ENCODE measurements around the gene NOTCH2. TPM values are rescaled to one million over a fixed set of nuclear protein-coding genes. Genes with fewer than 3 reads are reported as not detected.

Gene NOTCH2
- total and polyA plus RNA-seq, 5 experiments from 2014 or later, result 17.8 to 65.2 (median 21.6) TPM

- Mint-ChIP-seq H3K9me3 (no peaks in the 10 kb centered on the region), H3K27me3 (no peaks in the 10 kb centered on the region), H3K4me3 (no peak overlapping the region), H3K27ac (peak overlapping the region in 1 of 10 donors; percentile 76), H3K36me3 (peaks cover 30 to 95% (median 49%) of the 10 kb centered on the region in 3 donors), H3K4me1 (peaks cover 0 to 3% (median 0%) of the 10 kb centered on the region in 4 donors)
- DNase-seq (no peak), ATAC-seq (no peak)
- POLR2A ChIA-PET, result no interaction called here
Observed at GRCh38 chr1:119918301-119918700, 151.2 kb downstream of the NOTCH2 start.

DNA sequence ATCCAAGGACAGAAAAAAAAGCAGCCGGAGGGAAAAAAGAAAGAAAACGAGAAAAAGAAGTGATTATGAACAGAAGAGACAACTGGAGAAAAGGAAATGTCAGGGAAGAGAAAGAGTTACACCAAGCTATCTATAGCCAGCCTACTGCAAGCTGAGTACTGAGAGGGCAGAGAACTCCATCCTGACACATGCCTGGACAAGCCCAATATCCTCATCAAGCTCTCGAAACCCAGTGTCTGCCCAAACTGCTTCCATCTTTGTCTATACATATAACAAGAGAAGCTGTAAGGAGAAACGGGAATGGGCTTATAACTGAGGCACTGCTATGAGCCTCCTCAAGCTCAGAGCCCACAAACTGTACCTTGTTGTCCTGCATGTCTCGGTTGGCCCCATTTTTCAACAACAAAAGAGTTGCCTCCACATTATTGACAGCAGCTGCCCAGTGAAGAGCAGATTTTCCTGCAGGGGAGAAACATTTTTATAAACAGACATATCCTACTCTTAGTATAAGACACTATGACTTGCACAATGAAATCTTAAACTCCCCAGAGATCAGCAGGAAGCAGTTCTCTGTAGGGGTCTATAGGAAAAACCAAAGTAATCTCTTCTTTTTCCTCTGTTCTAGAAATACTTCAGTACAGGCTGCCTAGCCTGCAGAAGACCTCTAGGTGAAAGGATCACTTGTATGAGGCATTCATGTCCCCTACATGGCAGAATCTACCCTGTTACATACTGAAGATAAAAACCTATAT, 152.0 kb downstream of the NOTCH2 start:
- H3K4me1 Mint-ChIP-seq, result peaks cover 0 to 3% (median 0%) of the 10 kb centered on the region in 4 donors
- H3K9me3 Mint-ChIP-seq, result no peaks in the 10 kb centered on the region
- peak overlapping the region in 4 of 10 donors; percentile 3 to 32 (median 6) for H3K27ac Mint-ChIP-seq
- ATAC-seq (no peak), DNase-seq (no peak)
- H3K27me3 Mint-ChIP-seq, result no peaks in the 10 kb centered on the region
- H3K36me3 Mint-ChIP-seq, result peaks cover 24 to 94% (median 48%) of the 10 kb centered on the region in 3 donors
- POLR2A ChIA-PET, result no interaction called here
- no peak overlapping the region for H3K4me3 Mint-ChIP-seq

- ATAC-seq (no peak), DNase-seq (no peak)
- H3K9me3 Mint-ChIP-seq, result no peaks in the 10 kb centered on the region
- H3K4me3 Mint-ChIP-seq, result no peak overlapping the region
- peaks cover 15 to 80% (median 38%) of the 10 kb centered on the region in 3 donors for H3K36me3 Mint-ChIP-seq
- POLR2A ChIA-PET, result no interaction called here
- no peak overlapping the region for H3K27ac Mint-ChIP-seq
- H3K4me1 Mint-ChIP-seq, result peaks cover 0 to 6% (median 3%) of the 10 kb centered on the region in 4 donors
- H3K27me3 Mint-ChIP-seq, result no peaks in the 10 kb centered on the region
Observed at GRCh38 chr1:119915517-119915916, 153.9 kb downstream of the NOTCH2 start.

- POLR2A ChIA-PET, result no interaction called here
- ATAC-seq, result no peak
- Mint-ChIP-seq H3K27ac (peak overlapping the region in 1 of 10 donors; percentile 51), H3K36me3 (peaks cover 11 to 66% (median 35%) of the 10 kb centered on the region in 3 donors), H3K27me3 (no peaks in the 10 kb centered on the region), H3K4me3 (no peak overlapping the region), H3K9me3 (no peaks in the 10 kb centered on the region), H3K4me1 (peaks cover 0 to 9% (median 4%) of the 10 kb centered on the region in 4 donors)
- DNase-seq, result no peak
Observed at GRCh38 chr1:119914071-119914470, 155.4 kb downstream of the NOTCH2 start.

- peaks cover 11 to 55% (median 26%) of the 10 kb centered on the region in 3 donors for H3K36me3 Mint-ChIP-seq
- no peaks in the 10 kb centered on the region for H3K27me3 Mint-ChIP-seq
- H3K9me3 Mint-ChIP-seq, result no peaks in the 10 kb centered on the region
- no peak overlapping the region for H3K27ac Mint-ChIP-seq
- POLR2A ChIA-PET, result no interaction called here
- ATAC-seq, result no peak
- H3K4me1 Mint-ChIP-seq, result peaks cover 0 to 9% (median 4%) of the 10 kb centered on the region in 4 donors
- no peak overlapping the region for H3K4me3 Mint-ChIP-seq
- no peak for DNase-seq
Observed at GRCh38 chr1:119912963-119913362, 156.5 kb downstream of the NOTCH2 start.

GRCh38 chr1:119911775-119912174, 157.7 kb downstream of the NOTCH2 start:
- ATAC-seq (no peak), DNase-seq (no peak)
- Mint-ChIP-seq H3K27me3 (peaks cover 0 to under 1% (median 0%) of the 10 kb centered on the region in 5 donors), H3K27ac (no peak overlapping the region), H3K4me1 (peaks cover 0 to 9% (median 4%) of the 10 kb centered on the region in 4 donors), H3K36me3 (peaks cover 11 to 43% (median 26%) of the 10 kb centered on the region in 3 donors), H3K9me3 (no peaks in the 10 kb centered on the region), H3K4me3 (no peak overlapping the region)
- POLR2A ChIA-PET, result no interaction called here

DNA sequence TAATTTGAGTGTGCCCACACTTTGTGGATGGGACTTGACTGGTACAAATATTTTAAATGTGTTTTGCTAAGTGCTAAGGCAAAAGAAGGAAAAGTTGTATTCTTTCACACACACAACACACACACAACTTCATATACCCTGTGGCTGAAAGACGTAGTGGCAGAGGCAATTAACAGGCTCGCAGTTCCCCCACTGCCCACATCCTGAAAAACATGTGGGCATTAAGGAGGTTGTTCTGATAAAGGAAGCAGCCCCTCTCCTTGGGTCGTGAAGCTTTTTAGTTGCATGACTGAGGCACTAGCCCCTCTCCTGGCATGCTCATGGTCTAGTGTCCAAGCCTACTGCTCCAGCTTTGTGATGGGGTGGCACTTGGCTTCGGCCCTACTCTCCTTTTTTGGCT, 158.8 kb downstream of the NOTCH2 start:
- peaks cover 17 to 31% (median 20%) of the 10 kb centered on the region in 3 donors for H3K36me3 Mint-ChIP-seq
- POLR2A ChIA-PET, result no interaction called here
- no peak for ATAC-seq
- H3K4me1 Mint-ChIP-seq, result peaks cover 0 to 9% (median 4%) of the 10 kb centered on the region in 4 donors
- H3K27me3 Mint-ChIP-seq, result peaks cover 0 to 7% (median 4%) of the 10 kb centered on the region in 5 donors
- DNase-seq, result no peak
- H3K9me3 Mint-ChIP-seq, result peaks cover 0 to 8% (median 4%) of the 10 kb centered on the region in 9 donors
- H3K4me3 Mint-ChIP-seq, result no peak overlapping the region
- no peak overlapping the region for H3K27ac Mint-ChIP-seq

DNA sequence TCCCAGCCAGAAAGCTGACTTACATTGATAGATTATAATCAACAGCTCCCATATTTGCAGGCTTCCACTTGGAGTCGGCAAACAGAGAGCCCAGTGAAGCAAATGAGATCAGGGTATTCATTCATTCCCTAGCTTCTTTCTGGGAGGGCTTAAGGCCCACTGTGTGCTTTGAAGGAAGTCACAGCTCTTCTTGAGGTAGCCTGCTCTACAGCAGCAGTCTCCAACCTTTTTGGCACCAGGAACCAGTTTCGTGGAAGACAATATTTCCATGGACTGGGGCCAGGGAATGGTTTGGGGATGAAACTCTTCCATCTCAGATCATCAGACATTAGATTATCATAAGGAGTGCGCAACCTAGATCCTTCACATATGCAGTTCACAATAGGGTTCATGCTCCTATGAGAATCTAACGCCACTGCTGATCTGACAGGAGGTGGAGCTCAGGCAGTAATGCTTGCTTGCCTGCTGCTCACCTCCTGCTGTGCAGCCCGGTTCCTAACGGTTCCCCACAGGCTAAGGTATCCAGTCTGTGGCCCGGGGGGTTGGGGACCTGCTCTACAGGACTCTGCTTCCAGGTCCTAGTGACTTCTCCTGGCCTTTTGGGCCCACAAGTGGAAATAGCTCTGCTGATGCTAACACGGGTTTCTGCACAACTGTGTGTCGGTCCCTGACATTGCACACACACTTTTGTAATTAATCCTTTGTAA, 159.4 kb downstream of the NOTCH2 start:
- Mint-ChIP-seq H3K36me3 (peaks cover 17 to 26% (median 19%) of the 10 kb centered on the region in 3 donors), H3K9me3 (peaks cover 0 to 13% (median 10%) of the 10 kb centered on the region in 9 donors), H3K4me3 (no peak overlapping the region), H3K27me3 (peaks cover 0 to 7% (median 4%) of the 10 kb centered on the region in 5 donors), H3K27ac (no peak overlapping the region), H3K4me1 (peaks cover 0 to 9% (median 4%) of the 10 kb centered on the region in 4 donors)
- ATAC-seq (no peak), DNase-seq (no peak)
- POLR2A ChIA-PET, result no interaction called here

- ATAC-seq, result no peak
- H3K27me3 Mint-ChIP-seq, result peaks cover 2 to 9% (median 4%) of the 10 kb centered on the region in 5 donors
- POLR2A ChIA-PET, result no interaction called here
- peaks cover 7 to 15% (median 12%) of the 10 kb centered on the region in 3 donors for H3K36me3 Mint-ChIP-seq
- H3K9me3 Mint-ChIP-seq, result peaks cover 1 to 25% (median 14%) of the 10 kb centered on the region in 9 donors
- no peak for DNase-seq
- H3K4me1 Mint-ChIP-seq, result peaks cover 0 to 9% (median 3%) of the 10 kb centered on the region in 4 donors
- no peak overlapping the region for H3K27ac Mint-ChIP-seq
- H3K4me3 Mint-ChIP-seq, result no peak overlapping the region
Observed at GRCh38 chr1:119908661-119909060, 160.8 kb downstream of the NOTCH2 start.

DNA sequence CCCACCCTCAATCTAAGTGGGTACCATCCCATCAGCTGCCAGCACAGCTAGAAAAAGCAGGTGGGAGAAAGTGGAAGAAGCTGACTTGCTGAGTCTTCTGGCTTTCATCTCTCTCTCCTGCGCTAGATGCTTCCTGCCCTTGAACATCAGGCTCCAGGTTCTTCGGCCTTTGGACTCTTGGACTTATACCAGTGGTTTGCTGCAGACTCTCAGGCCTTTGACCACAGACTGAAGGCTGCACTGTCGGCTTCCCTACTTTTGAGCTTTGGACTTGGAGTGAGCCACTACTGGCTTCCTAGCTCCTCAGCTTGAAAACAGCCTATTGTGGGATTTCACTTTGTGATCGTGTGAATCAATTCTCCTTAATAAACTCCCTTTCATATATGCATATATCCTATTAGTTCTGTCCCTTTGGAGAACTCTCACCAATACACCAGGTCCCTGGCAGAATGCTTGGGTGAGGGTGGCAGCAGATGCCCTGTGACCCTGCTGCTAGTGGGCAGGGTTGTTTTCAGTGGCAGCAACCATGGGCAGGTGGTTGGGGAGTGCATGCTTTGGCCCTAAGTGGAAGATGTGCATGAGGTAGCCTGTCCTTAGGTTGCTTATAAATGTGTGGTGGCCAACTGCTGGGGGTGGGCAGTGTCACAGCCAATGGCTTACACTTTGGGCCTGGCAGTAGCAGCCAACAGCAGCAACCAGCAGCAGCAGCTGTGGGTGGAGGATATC, 162.4 kb downstream of the NOTCH2 start:
- no peak overlapping the region for H3K4me3 Mint-ChIP-seq
- ATAC-seq, result no peak
- POLR2A ChIA-PET, result no interaction called here
- peaks cover 1 to 28% (median 14%) of the 10 kb centered on the region in 9 donors for H3K9me3 Mint-ChIP-seq
- peaks cover 0 to 19% (median 7%) of the 10 kb centered on the region in 3 donors for H3K36me3 Mint-ChIP-seq
- H3K27ac Mint-ChIP-seq, result peak overlapping the region in 1 of 10 donors; percentile 22
- H3K27me3 Mint-ChIP-seq, result peaks cover 2 to 14% (median 8%) of the 10 kb centered on the region in 5 donors
- peaks cover 0 to 9% (median 3%) of the 10 kb centered on the region in 4 donors for H3K4me1 Mint-ChIP-seq
- DNase-seq, result no peak

GRCh38 chr1:119903443-119903835, 166.0 kb downstream of the NOTCH2 start:
- no peak for ATAC-seq
- no peaks in the 10 kb centered on the region for H3K4me1 Mint-ChIP-seq
- H3K36me3 Mint-ChIP-seq, result peaks cover 0 to 20% (median 7%) of the 10 kb centered on the region in 3 donors
- peaks cover 1 to 28% (median 14%) of the 10 kb centered on the region in 9 donors for H3K9me3 Mint-ChIP-seq
- no peak for DNase-seq
- H3K27me3 Mint-ChIP-seq, result peaks cover 2 to 15% (median 8%) of the 10 kb centered on the region in 5 donors
- H3K4me3 Mint-ChIP-seq, result no peak overlapping the region
- POLR2A ChIA-PET, result no interaction called here
- H3K27ac Mint-ChIP-seq, result no peak overlapping the region

DNA sequence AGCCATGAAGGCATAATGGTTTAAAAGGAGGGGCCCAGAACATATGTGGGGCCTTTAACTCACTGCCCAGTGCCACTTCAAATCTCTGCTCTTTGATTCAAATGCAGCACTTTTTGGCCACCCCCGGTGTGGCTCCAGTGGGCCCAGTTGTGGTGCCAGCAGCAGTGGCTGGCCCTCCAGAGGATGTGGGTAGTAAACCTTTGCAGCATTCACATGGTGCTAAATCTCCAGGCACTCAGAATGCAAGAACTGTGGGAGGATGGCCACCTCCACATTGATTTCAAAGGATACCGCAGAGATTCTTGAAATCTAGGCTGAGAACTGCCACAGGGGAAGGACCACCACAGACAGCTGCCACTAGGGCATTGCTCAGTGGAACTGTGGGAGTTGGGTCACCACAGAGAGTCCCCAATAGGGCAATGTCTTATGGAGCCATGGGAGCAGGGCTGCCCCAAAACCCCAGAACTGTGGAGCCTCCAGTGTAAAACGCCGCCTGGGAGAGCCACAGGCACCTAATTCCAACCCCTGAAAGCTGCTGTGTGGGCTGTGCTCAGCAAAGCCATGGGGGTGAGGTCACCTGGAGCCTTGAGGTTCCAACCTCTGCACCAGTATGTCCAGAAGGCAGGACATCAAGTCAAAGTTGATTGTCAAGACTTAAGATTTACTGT, 166.6 kb downstream of the NOTCH2 start:
- POLR2A ChIA-PET, result no interaction called here
- H3K36me3 Mint-ChIP-seq, result peaks cover 0 to 20% (median 7%) of the 10 kb centered on the region in 3 donors
- no peak for DNase-seq

More for the DNA sequence above, 166.6 kb downstream of the NOTCH2 start:
- Mint-ChIP-seq H3K4me3 (no peak overlapping the region), H3K4me1 (no peaks in the 10 kb centered on the region), H3K27ac (no peak overlapping the region), H3K9me3 (peaks cover 1 to 28% (median 14%) of the 10 kb centered on the region in 9 donors), H3K27me3 (peaks cover 2 to 15% (median 8%) of the 10 kb centered on the region in 5 donors)
- ATAC-seq, result no peak
